Colonic mucosa (tissue), 4 donors: Measurements from ENCODE around the gene TMEM123. TPM values are rescaled to one million over a fixed set of nuclear protein-coding genes. Genes with fewer than 3 reads are reported as not detected.

Experiments
- DNase-seq: peaks from one replicate; pipeline ENCODE4 v3.0.0-alpha.2; 2020
- H3K27ac ChIP-seq: fragments of 200-600 bp; one replicate; pipeline ENCODE4 v1.8.0; 2021
- H3K27me3 ChIP-seq: fragments of 200-600 bp; one replicate; pipeline ENCODE4 v1.8.0; 2021
- H3K36me3 ChIP-seq: fragments of 200-600 bp; one replicate; pipeline ENCODE4 v1.8.0; 2021
- H3K4me1 ChIP-seq: fragments of 200-600 bp; one replicate; pipeline ENCODE4 v1.8.0; 2021; ENCODE audit warnings: mild to moderate bottlenecking
- H3K4me3 ChIP-seq: fragments of 200-600 bp; one replicate; pipeline ENCODE4 v1.8.0; 2021
- H3K9ac ChIP-seq, 2 donors: one replicate each; pipeline ENCODE4 v1.7.0; 2013; ENCODE audit warnings: control low read depth in 2 of 2, low read depth in 2 of 2, low read length in 2 of 2
- H3K9me3 ChIP-seq: fragments of 200-600 bp; one replicate; pipeline ENCODE4 v1.8.0; 2021
- CTCF ChIP-seq: fragments of 200-600 bp; IDR thresholded peaks from one replicate; pipeline ENCODE4 v1.8.0; 2022; ENCODE audit warnings: antibody characterized with exemption, mild to moderate bottlenecking
- intact Hi-C: fragments of 100-400 bp; cut with DNase I; formaldehyde crosslinking; loops from one replicate; pipeline ENCODE4 v1.14.1; 2022
- total RNA-seq, 2 donors: library from RNA; stranded (reverse); fragmentation: NEBNext Ultra II Directional in 1 of 2; extraction: Animal tissue kit (Norgen Biotek cat#: 25700) in 1 of 2; gene quantifications; one replicate each; pipeline ENCODE4 v1.2.1, GENCODE V29; 2021
- donor health status: healthy.
- donor health status: DM: no; HTN: no; CAD: no.
- donor health status: DM: no; HTN: no; CAD: no.

Gene TMEM123
- 100 to 1,000 TPM; 126 to 175 TPM for total RNA-seq

- Histone ChIP-seq H3K36me3 (no peaks in the 10 kb centered on the region), H3K4me3 (peak within 1 kb of the TSS; percentile 69), H3K9ac (peak within 1 kb of the TSS; percentile 84 to 93), H3K4me1 (no peaks in the 10 kb centered on the region), H3K27me3 (no peaks in the 10 kb centered on the region), H3K27ac (peak within 1 kb of the TSS; percentile 94), H3K9me3 (no peaks in the 10 kb centered on the region)
- intact Hi-C loops: no loop called here
- TF ChIP-seq CTCF: no peak
- DNase-seq: peak; percentile 87
Observed at GRCh38 chr11:102452461-102453301, at the start of gene TMEM123. Gene TMEM123, minus strand, starts transcription at chr11:102452765. Its CDS starts 142 bp downstream, at chr11:102452623.

- Histone ChIP-seq H3K9me3 (no peaks in the 10 kb centered on the region), H3K9ac (no peak overlapping the region), H3K27ac (no peak overlapping the region), H3K4me3 (no peak overlapping the region), H3K36me3 (no peaks in the 10 kb centered on the region), H3K4me1 (no peaks in the 10 kb centered on the region), H3K27me3 (no peaks in the 10 kb centered on the region)
- no peak for DNase-seq
- TF ChIP-seq CTCF: no peak
- intact Hi-C loops: no loop called here
Observed at GRCh38 chr11:102500829-102501228, 48.3 kb upstream of the TMEM123 start.

GRCh38 chr11:102499931-102500330 is 47.4 kb upstream of the TMEM123 start:
- Histone ChIP-seq H3K4me3 (no peak overlapping the region), H3K9ac (no peak overlapping the region), H3K27me3 (no peaks in the 10 kb centered on the region), H3K9me3 (no peaks in the 10 kb centered on the region), H3K27ac (no peak overlapping the region), H3K4me1 (no peaks in the 10 kb centered on the region), H3K36me3 (no peaks in the 10 kb centered on the region)
- no peak for TF ChIP-seq CTCF
- no peak for DNase-seq
- intact Hi-C loops: loop anchor here (2.0 to 10.0 kb wide), 4 partner anchors 109 to 165 kb away; no protein-coding TSS in a partner anchor

GRCh38 chr11:102499151-102499550 is 46.6 kb upstream of the TMEM123 start:
- Histone ChIP-seq H3K9me3 (no peaks in the 10 kb centered on the region), H3K36me3 (no peaks in the 10 kb centered on the region), H3K4me1 (no peaks in the 10 kb centered on the region), H3K4me3 (no peak overlapping the region), H3K9ac (no peak overlapping the region), H3K27ac (no peak overlapping the region), H3K27me3 (no peaks in the 10 kb centered on the region)
- no peak for DNase-seq
- TF ChIP-seq CTCF: no peak
- intact Hi-C loops: loop anchor here (2.0 to 10.0 kb wide), 4 partner anchors 108 to 166 kb away; no protein-coding TSS in a partner anchor

GRCh38 chr11:102497061-102497460 is 44.5 kb upstream of the TMEM123 start:
- no peak for TF ChIP-seq CTCF
- Histone ChIP-seq H3K9ac (no peak overlapping the region), H3K9me3 (no peaks in the 10 kb centered on the region), H3K27me3 (no peaks in the 10 kb centered on the region), H3K36me3 (no peaks in the 10 kb centered on the region), H3K27ac (no peak overlapping the region), H3K4me3 (no peak overlapping the region), H3K4me1 (no peaks in the 10 kb centered on the region)
- intact Hi-C loops: loop anchor here (5.0 to 10.0 kb wide), 3 partner anchors 118 to 168 kb away; no protein-coding TSS in a partner anchor
- DNase-seq: no peak
